ENCODE data around the gene ZBP1.

Gene ZBP1

DNA sequence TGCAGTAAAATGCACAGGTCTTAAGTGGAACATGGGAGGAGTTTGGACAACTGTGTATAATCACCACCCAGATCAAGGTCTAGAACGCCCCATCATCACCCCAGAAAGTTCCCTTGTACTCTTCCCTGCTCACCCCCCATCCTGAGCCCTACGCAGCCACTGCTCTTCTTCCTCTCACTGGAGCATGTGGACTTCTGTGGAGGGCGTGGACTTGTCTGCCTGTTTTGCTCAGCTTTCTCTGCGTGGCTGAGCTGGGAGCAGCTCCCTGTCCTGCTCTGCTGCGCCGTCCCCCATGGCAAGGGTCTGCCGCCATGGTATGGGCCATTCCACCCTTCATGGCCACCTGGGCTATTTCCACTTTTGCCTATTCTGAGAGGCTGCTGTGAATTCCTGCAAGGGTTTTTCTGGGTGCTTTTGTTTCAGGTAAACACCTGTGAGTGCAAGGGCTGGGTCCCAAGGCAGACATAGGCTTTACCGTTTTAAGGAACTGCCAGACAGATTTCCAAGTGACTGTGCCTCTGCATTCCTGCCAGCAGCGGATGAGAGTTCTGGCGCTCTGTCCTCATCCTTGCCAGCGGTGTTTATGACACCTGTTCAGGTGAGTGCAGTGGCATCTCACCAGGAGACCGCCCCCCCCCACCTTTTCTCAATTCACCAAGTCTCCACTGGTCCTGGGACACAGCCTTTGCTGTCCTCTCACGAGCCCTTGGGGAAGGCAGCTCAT, 39.6 kb downstream of the ZBP1 start:
- TF ChIP-seq, protein P1, sequence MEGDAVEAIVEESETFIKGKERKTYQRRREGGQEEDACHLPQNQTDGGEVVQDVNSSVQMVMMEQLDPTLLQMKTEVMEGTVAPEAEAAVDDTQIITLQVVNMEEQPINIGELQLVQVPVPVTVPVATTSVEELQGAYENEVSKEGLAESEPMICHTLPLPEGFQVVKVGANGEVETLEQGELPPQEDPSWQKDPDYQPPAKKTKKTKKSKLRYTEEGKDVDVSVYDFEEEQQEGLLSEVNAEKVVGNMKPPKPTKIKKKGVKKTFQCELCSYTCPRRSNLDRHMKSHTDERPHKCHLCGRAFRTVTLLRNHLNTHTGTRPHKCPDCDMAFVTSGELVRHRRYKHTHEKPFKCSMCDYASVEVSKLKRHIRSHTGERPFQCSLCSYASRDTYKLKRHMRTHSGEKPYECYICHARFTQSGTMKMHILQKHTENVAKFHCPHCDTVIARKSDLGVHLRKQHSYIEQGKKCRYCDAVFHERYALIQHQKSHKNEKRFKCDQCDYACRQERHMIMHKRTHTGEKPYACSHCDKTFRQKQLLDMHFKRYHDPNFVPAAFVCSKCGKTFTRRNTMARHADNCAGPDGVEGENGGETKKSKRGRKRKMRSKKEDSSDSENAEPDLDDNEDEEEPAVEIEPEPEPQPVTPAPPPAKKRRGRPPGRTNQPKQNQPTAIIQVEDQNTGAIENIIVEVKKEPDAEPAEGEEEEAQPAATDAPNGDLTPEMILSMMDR (IDR thresholded peaks at IDR 0.05) = no peak

DNA sequence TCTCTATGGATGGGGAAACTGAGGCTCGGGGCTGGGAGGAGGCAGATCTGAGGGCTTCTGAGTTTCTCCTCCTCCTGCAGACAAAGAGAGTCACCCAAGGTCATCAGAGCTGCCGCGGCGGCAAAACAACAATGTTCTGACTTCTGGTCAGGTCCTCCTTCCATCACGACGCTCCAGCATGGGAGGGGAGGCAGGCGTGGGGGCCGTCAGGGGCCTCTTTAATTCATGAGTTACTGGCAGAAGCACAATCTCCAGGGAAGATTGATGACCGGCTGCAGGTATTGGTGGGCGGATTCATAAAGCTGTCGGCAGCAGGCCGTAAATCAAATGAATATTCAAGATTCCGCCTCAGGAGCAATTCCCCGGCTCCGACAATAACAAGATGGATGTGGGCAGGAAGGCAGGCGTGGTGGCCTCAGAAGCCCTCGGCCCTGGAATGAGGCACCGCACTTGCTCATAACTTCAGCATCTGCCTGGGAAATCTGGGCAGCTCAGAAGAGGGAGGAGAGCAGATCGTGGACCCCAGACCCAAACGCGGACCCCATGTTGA, 40.3 kb downstream of the ZBP1 start:
- TF ChIP-seq, protein P1 (IDR thresholded peaks at IDR 0.05) = no peak

DNA sequence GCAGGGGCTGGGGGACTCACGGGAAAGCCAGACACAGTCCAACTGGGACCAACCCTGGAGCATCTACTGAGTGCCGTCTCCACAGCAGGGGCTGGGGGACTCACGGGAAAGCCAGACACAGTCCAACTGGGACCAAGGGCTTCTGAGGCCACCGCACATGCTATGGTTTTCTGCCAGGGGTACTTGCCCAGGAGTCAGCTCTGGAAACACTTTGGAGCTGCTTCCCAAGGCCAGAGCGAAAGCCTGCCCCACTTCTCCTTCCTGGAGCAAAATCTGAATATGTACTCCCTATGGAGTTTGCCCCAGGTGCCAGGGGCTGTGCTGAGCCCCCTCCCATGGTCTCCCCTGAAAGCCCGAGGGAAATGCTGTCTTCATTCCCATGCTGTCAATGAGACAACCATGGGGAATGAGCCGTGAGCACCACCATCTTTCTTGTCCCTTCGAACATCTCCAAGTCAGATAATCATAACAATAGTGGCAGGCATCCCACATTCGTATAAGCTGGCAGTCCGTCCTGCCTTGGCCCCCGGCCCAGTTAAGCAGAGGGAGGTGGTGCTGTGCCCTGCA, 40.8 kb downstream of the ZBP1 start:
- TF ChIP-seq, protein P1 (IDR thresholded peaks at IDR 0.05) = no peak

DNA sequence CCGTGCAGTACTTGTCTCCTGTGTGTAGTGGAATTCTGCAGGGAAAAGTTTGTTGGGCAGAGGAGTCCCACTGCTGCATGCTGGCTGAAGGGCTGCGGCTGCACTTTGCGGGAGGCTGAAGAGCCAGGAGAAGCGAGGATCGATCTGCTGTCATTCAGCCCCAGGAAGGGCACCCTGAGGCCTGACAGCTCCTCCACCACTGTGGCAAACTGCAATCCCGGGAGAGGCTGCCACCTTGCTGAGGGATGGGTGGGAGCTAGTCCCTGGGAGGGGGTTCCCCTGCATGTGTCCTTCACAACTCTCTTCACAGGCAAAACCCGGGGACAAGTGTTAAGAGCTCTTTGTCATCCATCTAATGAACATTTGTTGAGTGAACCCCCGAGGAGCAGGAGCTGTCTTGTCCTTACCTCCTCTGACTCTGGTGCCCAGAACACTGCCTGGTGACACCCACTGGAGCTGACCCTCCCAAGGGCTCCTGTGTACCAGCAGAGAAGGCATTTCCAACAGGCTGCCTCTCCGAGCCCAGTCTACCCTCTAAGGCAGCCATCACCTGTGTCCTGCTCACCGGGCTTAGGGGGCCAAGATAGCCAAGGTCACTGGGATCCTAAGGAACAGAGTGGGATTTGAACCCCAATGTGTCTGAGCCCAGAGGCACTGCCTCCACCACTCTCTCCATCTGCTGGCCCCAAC, 41.6 kb downstream of the ZBP1 start:
- TF ChIP-seq, protein P1 (IDR thresholded peaks at IDR 0.05) = no peak

DNA sequence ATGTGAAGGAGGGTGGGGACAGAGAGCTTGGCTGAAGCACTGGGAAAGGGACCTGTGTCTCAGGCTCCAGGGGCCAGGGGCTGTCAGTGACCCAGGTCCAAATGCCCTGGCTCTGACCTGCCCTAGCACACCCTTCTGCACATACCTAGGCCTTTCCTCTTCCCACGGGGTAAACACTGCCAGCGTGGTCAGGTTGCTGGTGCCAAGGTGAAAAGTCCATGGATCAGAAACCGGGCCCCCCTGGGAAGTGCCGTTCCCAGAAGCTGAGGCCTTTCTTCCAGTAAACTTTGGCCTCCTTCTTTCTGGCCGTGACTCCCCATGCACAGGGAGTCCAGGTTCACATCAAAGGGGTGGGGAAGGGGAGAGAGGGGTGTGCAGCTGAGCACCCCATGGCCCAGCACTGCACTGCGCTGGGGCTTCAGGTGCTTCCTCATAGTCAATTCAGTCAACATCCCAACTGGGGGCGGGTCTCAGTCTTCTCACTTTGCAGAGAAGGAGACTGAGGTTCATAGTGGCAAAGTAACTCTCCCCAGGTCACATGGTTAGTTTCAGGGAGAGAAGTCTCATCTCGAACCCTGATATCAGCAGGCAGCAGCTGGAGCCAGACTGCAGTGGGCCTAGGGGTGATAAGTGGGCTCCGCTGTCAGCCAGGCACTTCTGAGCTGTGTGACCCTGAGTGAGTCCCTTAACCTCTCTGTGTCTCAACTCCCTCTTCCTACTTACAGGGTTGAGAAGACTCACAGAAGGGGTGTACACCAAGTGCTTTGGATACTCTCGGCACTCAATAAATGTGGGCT, 42.3 kb downstream of the ZBP1 start:
- TF ChIP-seq, protein P1 (IDR thresholded peaks at IDR 0.05) = no peak

DNA sequence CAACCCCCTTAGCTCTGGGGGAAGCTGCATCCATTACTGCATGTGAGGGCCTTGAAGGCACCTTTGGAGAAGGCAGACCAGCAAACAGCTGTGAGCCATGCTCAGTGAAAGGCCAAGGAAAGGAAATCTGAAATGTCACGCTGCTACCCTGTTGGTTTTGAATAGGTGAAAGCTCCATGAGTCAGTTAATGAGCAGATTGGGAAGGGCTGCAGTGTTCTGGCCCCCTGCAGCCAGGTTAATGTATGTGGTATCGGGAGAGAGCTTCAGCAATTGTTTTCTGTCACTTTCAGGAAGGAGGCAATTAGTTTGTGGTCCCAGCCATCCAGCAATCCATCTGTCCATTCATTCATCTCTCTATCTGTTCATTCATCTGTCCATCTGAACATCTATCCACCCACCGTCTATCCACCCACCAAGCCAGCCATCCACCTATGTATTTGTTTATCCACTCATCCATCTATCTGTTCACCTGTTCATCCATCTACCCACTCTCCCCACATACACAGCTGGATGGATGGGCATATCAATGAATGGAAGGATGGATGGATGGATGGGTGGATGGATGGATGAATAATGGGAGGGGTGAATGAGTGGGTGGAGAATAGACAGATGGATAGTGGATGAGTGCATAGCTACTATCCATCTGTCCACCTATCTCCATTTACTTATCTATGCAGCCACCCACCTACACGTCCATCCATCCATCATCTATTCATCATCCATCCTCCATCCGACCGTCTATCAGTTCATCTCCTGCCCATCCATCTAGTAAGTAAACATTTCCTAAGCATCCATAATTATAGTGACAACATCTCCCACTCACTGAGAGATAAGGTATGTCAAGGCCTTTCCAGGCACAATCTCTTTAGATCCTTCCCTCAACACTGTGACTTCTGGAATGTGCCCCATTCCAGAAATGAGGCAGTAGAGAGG, 43.3 kb downstream of the ZBP1 start:
- TF ChIP-seq, protein P1 (IDR thresholded peaks at IDR 0.05) = no peak

Measured in LNCAP (cell line).